ENCODE measurements around the gene NSRP1. TPM values are rescaled to one million over a fixed set of nuclear protein-coding genes. Genes with fewer than 3 reads are reported as not detected.
"Not testable (repeated sequence)": the region's sequence is repeated elsewhere in the genome, so short reads cannot be mapped to it uniquely, and the experiment has no call there.

Gene NSRP1
- total RNA-seq, 2 donors from 2014 or later = 19.2 to 22.7 TPM

DNA sequence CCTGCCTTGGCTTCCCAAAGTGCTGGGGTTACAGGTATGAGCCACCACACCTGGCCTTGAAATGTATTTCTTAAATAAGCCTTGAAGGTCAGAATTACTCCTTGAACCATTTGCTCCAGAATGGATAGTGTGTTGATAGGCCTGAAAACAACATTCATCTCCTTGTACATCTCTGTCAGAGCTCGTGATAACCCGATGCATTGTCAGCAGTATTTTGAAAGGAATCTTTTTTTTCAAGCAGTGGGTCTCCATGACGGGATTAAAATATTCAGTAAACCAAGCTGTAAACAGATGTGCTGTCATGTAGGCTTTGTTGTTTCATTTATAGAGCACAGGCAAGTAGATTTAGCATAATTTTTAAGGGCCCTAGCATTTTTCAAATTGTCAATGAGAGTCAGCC is 16.6 kb downstream of the NSRP1 start:
- intact Hi-C loops (cut with DNase I) = no loop called here
- TF ChIP-seq POLR2A (IDR thresholded peaks at IDR 0.05) = no peak
- TF ChIP-seq, protein P1, sequence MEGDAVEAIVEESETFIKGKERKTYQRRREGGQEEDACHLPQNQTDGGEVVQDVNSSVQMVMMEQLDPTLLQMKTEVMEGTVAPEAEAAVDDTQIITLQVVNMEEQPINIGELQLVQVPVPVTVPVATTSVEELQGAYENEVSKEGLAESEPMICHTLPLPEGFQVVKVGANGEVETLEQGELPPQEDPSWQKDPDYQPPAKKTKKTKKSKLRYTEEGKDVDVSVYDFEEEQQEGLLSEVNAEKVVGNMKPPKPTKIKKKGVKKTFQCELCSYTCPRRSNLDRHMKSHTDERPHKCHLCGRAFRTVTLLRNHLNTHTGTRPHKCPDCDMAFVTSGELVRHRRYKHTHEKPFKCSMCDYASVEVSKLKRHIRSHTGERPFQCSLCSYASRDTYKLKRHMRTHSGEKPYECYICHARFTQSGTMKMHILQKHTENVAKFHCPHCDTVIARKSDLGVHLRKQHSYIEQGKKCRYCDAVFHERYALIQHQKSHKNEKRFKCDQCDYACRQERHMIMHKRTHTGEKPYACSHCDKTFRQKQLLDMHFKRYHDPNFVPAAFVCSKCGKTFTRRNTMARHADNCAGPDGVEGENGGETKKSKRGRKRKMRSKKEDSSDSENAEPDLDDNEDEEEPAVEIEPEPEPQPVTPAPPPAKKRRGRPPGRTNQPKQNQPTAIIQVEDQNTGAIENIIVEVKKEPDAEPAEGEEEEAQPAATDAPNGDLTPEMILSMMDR (IDR thresholded peaks at IDR 0.05) = no peak
- peaks cover 0 to 3% of the 10 kb centered on the region in 2 donors for H3K36me3 ChIP-seq (replicated peaks in 1 of 2; ENCODE audit: insufficient read depth in 1 of 2, low read depth in 2 of 2)

DNA sequence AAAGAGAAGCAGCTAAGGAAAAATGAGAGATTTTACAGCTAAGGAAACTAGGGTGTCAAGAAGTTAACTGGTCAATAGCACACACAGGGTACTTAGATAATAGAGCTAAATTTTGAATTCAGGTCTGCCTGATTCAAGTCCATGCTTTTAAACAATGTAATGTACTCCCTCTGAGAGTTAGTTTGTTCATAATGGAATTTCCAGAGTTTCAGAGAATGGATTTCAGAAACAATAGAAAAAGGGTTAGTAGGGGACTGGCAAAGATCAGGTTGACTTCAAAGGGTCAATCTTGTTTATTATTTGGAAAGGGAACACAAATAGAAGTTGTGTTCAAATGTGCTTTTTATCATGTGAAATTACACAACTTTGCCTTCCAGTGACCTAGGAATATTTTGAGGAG is 17.9 kb downstream of the NSRP1 start:
- Histone ChIP-seq H3K4me3 (no peak overlapping the region), H3K9me3 (no peaks in the 10 kb centered on the region), H3K36me3 (replicated peaks in 1 of 2; ENCODE audit: insufficient read depth in 1 of 2, low read depth in 2 of 2) (peaks cover 0 to 1% of the 10 kb centered on the region in 2 donors), H3K4me1 (no peaks in the 10 kb centered on the region), H3K27ac (no peak overlapping the region), H3K27me3 (no peaks in the 10 kb centered on the region)
- no peak for ATAC-seq
- no peak for DNase-seq
- intact Hi-C loops (cut with DNase I) = no loop called here
- TF ChIP-seq, protein P1 (IDR thresholded peaks at IDR 0.05) = no peak
- TF ChIP-seq POLR2A (IDR thresholded peaks at IDR 0.05) = no peak

More for the DNA sequence above, 16.6 kb downstream of the NSRP1 start:
- no peak overlapping the region for H3K4me3 ChIP-seq
- H3K27me3 ChIP-seq = no peaks in the 10 kb centered on the region
- no peak overlapping the region for H3K27ac ChIP-seq
- H3K4me1 ChIP-seq = no peaks in the 10 kb centered on the region
- 98% methylated on average over 3 of the region's 3 CpGs for WGBS, 2 donors
- no peaks in the 10 kb centered on the region for H3K9me3 ChIP-seq
- DNase-seq (no peak), ATAC-seq (no peak)

DNA sequence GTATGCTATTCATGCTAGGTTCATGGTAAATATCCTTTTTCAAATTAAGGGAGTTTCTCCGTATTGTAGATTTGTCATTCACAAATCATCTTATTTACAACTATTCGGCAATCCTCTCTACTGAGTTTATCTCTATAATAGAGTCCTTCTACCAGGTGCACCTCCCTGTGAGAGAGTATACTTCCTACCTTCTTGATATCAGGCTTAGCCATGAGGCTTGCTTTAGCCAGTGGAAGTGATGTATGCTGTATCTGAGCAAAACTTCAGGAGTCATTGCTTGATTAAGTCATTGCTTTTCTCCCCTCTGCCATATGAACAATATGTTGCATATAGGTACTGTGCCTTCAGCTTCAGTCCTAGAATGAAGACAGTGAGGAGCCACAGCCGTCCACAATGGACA is 20.5 kb downstream of the NSRP1 start:
- 84 to 89% methylated on average over 3 of the region's 3 CpGs for WGBS, 2 donors
- no peaks in the 10 kb centered on the region for H3K4me1 ChIP-seq
- H3K27ac ChIP-seq = no peak overlapping the region
- intact Hi-C loops (cut with DNase I) = no loop called here
- H3K36me3 ChIP-seq (replicated peaks in 1 of 2; ENCODE audit: insufficient read depth in 1 of 2, low read depth in 2 of 2) = no peaks in the 10 kb centered on the region
- TF ChIP-seq, protein P1 (IDR thresholded peaks at IDR 0.05) = no peak
- no peak for TF ChIP-seq POLR2A (IDR thresholded peaks at IDR 0.05)
- ATAC-seq (no peak), DNase-seq (no peak)
- H3K27me3 ChIP-seq = no peaks in the 10 kb centered on the region
- no peaks in the 10 kb centered on the region for H3K9me3 ChIP-seq
- no peak overlapping the region for H3K4me3 ChIP-seq

DNA sequence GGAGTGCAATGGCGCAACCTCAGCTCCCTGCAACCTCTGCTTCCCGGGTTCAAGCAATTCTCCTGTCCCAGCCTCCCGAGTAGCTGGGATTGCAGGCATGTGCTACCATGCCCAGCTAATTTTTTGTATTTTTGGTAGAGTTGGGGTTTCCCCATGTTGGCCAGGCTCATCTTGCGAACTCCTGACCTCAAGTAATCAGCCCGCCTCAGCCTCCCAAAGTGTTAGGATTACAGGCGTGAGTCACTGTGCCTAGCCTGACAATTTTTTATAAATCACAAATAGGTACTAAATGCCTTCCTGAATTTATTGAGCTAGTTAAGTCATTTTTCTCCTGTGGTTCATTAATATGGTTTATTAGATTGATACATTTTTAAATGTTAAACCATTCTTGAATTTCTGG is 31.2 kb downstream of the NSRP1 start:
- H3K4me3 ChIP-seq; H3K27me3 ChIP-seq; DNase-seq; H3K36me3 ChIP-seq (replicated peaks in 1 of 2; ENCODE audit: insufficient read depth in 1 of 2, low read depth in 2 of 2); intact Hi-C loops (cut with DNase I); H3K9me3 ChIP-seq; H3K27ac ChIP-seq; ATAC-seq; H3K4me1 ChIP-seq: not testable (repeated sequence)
- 93 to 94% methylated on average over 6 of the region's 6 CpGs for WGBS, 2 donors

- Histone ChIP-seq H3K27ac (no peak overlapping the region), H3K27me3 (no peaks in the 10 kb centered on the region), H3K36me3 (replicated peaks in 1 of 2; ENCODE audit: insufficient read depth in 1 of 2, low read depth in 2 of 2) (no peaks in the 10 kb centered on the region), H3K4me3 (no peak overlapping the region), H3K9me3 (no peaks in the 10 kb centered on the region), H3K4me1 (no peaks in the 10 kb centered on the region)
- TF ChIP-seq, protein P1 (IDR thresholded peaks at IDR 0.05) = no peak
- TF ChIP-seq POLR2A (IDR thresholded peaks at IDR 0.05) = no peak
- WGBS, 2 donors = 88 to 92% methylated on average over 1 of the region's 1 CpG
- no peak for DNase-seq
- no peak for ATAC-seq
- intact Hi-C loops (cut with DNase I) = no loop called here
These were observed 31.8 kb downstream of the NSRP1 start for GRCh38 chr17:30148376-30148775.
